Measurements from ENCODE around the gene MTO1. TPM values are rescaled to one million over a fixed set of nuclear protein-coding genes. Genes with fewer than 3 reads are reported as not detected.

MTO1 gene
- total RNA-seq, 1 experiment from 2014 or later, result 32.4 TPM

DNA sequence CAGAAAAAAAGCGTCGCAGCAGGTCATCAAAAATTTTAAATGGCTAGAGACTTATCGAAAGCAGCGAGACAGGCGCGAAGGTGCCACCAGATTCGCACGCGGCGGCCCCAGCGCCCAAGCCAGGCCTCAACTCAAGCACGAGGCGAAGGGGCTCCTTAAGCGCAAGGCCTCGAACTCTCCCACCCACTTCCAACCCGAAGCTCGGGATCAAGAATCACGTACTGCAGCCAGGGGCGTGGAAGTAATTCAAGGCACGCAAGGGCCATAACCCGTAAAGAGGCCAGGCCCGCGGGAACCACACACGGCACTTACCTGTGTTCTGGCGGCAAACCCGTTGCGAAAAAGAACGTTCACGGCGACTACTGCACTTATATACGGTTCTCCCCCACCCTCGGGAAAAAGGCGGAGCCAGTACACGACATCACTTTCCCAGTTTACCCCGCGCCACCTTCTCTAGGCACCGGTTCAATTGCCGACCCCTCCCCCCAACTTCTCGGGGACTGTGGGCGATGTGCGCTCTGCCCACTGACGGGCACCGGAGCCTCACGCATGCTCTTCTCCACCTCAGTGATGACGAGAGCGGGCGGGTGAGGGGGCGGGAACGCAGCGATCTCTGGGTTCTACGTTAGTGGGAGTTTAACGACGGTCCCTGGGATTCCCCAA lies 59.3 kb downstream of the MTO1 start, which contains the start of gene EEF1A1 (continued):
- TF ChIP-seq PRDM15 (CRISPR knock-in tag; IDR thresholded peaks at IDR 0.05), result 0 out of 2 replicates have a peak, but pooled peaks have one; percentile 34
- TF ChIP-seq AR (CRISPR knock-in tag; IDR thresholded peaks at IDR 0.05), result no peak; the same call in 1 of the 2 replicates
- peak; percentile 67; the same call in 1 of the 2 replicates for TF ChIP-seq TP53 (CRISPR knock-in tag; IDR thresholded peaks at IDR 0.05)
- TF ChIP-seq IRF2 (CRISPR knock-in tag; IDR thresholded peaks at IDR 0.05; ENCODE audit: borderline replicate concordance, low read depth), result no peak
- TF ChIP-seq, protein P1, sequence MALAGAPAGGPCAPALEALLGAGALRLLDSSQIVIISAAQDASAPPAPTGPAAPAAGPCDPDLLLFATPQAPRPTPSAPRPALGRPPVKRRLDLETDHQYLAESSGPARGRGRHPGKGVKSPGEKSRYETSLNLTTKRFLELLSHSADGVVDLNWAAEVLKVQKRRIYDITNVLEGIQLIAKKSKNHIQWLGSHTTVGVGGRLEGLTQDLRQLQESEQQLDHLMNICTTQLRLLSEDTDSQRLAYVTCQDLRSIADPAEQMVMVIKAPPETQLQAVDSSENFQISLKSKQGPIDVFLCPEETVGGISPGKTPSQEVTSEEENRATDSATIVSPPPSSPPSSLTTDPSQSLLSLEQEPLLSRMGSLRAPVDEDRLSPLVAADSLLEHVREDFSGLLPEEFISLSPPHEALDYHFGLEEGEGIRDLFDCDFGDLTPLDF (CRISPR knock-in tag; IDR thresholded peaks at IDR 0.05), result peak; percentile 87
- TF ChIP-seq, protein P2, sequence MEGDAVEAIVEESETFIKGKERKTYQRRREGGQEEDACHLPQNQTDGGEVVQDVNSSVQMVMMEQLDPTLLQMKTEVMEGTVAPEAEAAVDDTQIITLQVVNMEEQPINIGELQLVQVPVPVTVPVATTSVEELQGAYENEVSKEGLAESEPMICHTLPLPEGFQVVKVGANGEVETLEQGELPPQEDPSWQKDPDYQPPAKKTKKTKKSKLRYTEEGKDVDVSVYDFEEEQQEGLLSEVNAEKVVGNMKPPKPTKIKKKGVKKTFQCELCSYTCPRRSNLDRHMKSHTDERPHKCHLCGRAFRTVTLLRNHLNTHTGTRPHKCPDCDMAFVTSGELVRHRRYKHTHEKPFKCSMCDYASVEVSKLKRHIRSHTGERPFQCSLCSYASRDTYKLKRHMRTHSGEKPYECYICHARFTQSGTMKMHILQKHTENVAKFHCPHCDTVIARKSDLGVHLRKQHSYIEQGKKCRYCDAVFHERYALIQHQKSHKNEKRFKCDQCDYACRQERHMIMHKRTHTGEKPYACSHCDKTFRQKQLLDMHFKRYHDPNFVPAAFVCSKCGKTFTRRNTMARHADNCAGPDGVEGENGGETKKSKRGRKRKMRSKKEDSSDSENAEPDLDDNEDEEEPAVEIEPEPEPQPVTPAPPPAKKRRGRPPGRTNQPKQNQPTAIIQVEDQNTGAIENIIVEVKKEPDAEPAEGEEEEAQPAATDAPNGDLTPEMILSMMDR (IDR thresholded peaks at IDR 0.05), result no peak
- TF ChIP-seq ZNF317 (CRISPR knock-in tag; IDR thresholded peaks at IDR 0.05; ENCODE audit: borderline replicate concordance, low read depth), result 0 out of 2 replicates have a peak, but pooled peaks have one; percentile 5
- peak; percentile 59; the same call in 1 of the 2 replicates for TF ChIP-seq CREB1 (CRISPR knock-in tag; IDR thresholded peaks at IDR 0.05)
- peak; percentile 64; the same call in 1 of the 2 replicates for TF ChIP-seq RORB (CRISPR knock-in tag; IDR thresholded peaks at IDR 0.05)
- TF ChIP-seq ATF1 (CRISPR knock-in tag; IDR thresholded peaks at IDR 0.05), result no peak
- TF ChIP-seq OVOL2 (CRISPR knock-in tag; IDR thresholded peaks at IDR 0.05; ENCODE audit: borderline replicate concordance), result peak; percentile 79; the same call in 1 of the 2 replicates
- peak; percentile 64 for TF ChIP-seq NFE2L1 (CRISPR knock-in tag; IDR thresholded peaks at IDR 0.05)
- TF ChIP-seq ZNF219 (CRISPR knock-in tag; IDR thresholded peaks at IDR 0.05; ENCODE audit: borderline replicate concordance), result peak; percentile 72; the same call in 1 of the 2 replicates
- TF ChIP-seq, protein P3, sequence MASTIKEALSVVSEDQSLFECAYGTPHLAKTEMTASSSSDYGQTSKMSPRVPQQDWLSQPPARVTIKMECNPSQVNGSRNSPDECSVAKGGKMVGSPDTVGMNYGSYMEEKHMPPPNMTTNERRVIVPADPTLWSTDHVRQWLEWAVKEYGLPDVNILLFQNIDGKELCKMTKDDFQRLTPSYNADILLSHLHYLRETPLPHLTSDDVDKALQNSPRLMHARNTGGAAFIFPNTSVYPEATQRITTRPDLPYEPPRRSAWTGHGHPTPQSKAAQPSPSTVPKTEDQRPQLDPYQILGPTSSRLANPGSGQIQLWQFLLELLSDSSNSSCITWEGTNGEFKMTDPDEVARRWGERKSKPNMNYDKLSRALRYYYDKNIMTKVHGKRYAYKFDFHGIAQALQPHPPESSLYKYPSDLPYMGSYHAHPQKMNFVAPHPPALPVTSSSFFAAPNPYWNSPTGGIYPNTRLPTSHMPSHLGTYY (CRISPR knock-in tag; IDR thresholded peaks at IDR 0.05), result no peak; the same call in 1 of the 2 replicates

Measured in WTC11 (cell line).